Neuron (in vitro differentiated cells): Measurements from ENCODE around the gene KRT32.

ENCODE experiments used
- H2AFZ ChIP-seq: one replicate; pipeline ENCODE4 v1.6.1; 2013; ENCODE audit warnings: low read depth, mild to moderate bottlenecking, inconsistent platforms, low read length, moderate library complexity
- H3K27me3 ChIP-seq: one replicate; pipeline ENCODE4 v1.6.1; 2013; ENCODE audit warnings: low read length; ENCODE audit not compliant: insufficient read depth
- H3K36me3 ChIP-seq: one replicate; pipeline ENCODE4 v1.6.1; 2013; ENCODE audit warnings: low read length; ENCODE audit not compliant: insufficient read depth
- H3K4me1 ChIP-seq: one replicate; pipeline ENCODE4 v1.6.1; 2013; ENCODE audit warnings: low read length; ENCODE audit not compliant: insufficient read depth
- H3K4me3 ChIP-seq: 2 replicates; pipeline ENCODE4 v1.5.1; 2013; ENCODE audit warnings: mild to moderate bottlenecking, low read length, moderate library complexity
- H3K9me3 ChIP-seq: one replicate; pipeline ENCODE4 v1.6.1; 2013; ENCODE audit warnings: low read length

KRT32 gene

GRCh38 chr17:41504246-41504977, 37.2 kb upstream of the KRT32 start:
- Histone ChIP-seq H3K9me3 (no peaks in the 10 kb centered on the region), H3K36me3 (no peaks in the 10 kb centered on the region), H2AFZ (no peak overlapping the region), H3K4me3 (no peak overlapping the region), H3K4me1 (no peaks in the 10 kb centered on the region), H3K27me3 (peaks cover 3% of the 10 kb centered on the region)

- Histone ChIP-seq H3K9me3 (no peaks in the 10 kb centered on the region), H3K36me3 (no peaks in the 10 kb centered on the region), H3K27me3 (peaks cover 3% of the 10 kb centered on the region), H3K4me1 (no peaks in the 10 kb centered on the region), H2AFZ (no peak overlapping the region), H3K4me3 (no peak overlapping the region)
Observed at GRCh38 chr17:41503202-41503601, 36.0 kb upstream of the KRT32 start.

- H2AFZ ChIP-seq, result no peak overlapping the region
- H3K36me3 ChIP-seq, result no peaks in the 10 kb centered on the region
- peaks cover 3% of the 10 kb centered on the region for H3K27me3 ChIP-seq
- H3K4me3 ChIP-seq, result no peak overlapping the region
- H3K9me3 ChIP-seq, result no peaks in the 10 kb centered on the region
- H3K4me1 ChIP-seq, result no peaks in the 10 kb centered on the region
Observed at GRCh38 chr17:41500131-41500911, 33.1 kb upstream of the KRT32 start.

GRCh38 chr17:41499714-41500113, 32.5 kb upstream of the KRT32 start:
- no peaks in the 10 kb centered on the region for H3K4me1 ChIP-seq
- H3K36me3 ChIP-seq, result no peaks in the 10 kb centered on the region
- peaks cover 3% of the 10 kb centered on the region for H3K27me3 ChIP-seq
- no peak overlapping the region for H3K4me3 ChIP-seq
- no peaks in the 10 kb centered on the region for H3K9me3 ChIP-seq
- no peak overlapping the region for H2AFZ ChIP-seq

GRCh38 chr17:41498276-41498675, 31.1 kb upstream of the KRT32 start:
- Histone ChIP-seq H3K4me3 (no peak overlapping the region), H3K4me1 (no peaks in the 10 kb centered on the region), H2AFZ (no peak overlapping the region), H3K27me3 (peaks cover 3% of the 10 kb centered on the region), H3K9me3 (no peaks in the 10 kb centered on the region), H3K36me3 (no peaks in the 10 kb centered on the region)

GRCh38 chr17:41496803-41497484, 29.8 kb upstream of the KRT32 start:
- Histone ChIP-seq H3K9me3 (no peaks in the 10 kb centered on the region), H2AFZ (no peak overlapping the region), H3K4me3 (no peak overlapping the region), H3K4me1 (no peaks in the 10 kb centered on the region), H3K36me3 (no peaks in the 10 kb centered on the region), H3K27me3 (peaks cover 3% of the 10 kb centered on the region)

- no peaks in the 10 kb centered on the region for H3K9me3 ChIP-seq
- no peaks in the 10 kb centered on the region for H3K4me1 ChIP-seq
- no peak overlapping the region for H3K4me3 ChIP-seq
- H3K36me3 ChIP-seq, result no peaks in the 10 kb centered on the region
- no peak overlapping the region for H2AFZ ChIP-seq
- H3K27me3 ChIP-seq, result no peaks in the 10 kb centered on the region
Observed at GRCh38 chr17:41494524-41494923, 27.3 kb upstream of the KRT32 start.

- Histone ChIP-seq H3K4me1 (no peaks in the 10 kb centered on the region), H3K9me3 (no peaks in the 10 kb centered on the region), H3K27me3 (no peaks in the 10 kb centered on the region), H3K36me3 (no peaks in the 10 kb centered on the region), H2AFZ (no peak overlapping the region), H3K4me3 (no peak overlapping the region)
Observed at GRCh38 chr17:41492771-41493170, 25.6 kb upstream of the KRT32 start.

GRCh38 chr17:41492351-41492750, 25.2 kb upstream of the KRT32 start:
- Histone ChIP-seq H3K9me3 (no peaks in the 10 kb centered on the region), H2AFZ (no peak overlapping the region), H3K27me3 (no peaks in the 10 kb centered on the region), H3K4me3 (no peak overlapping the region), H3K4me1 (no peaks in the 10 kb centered on the region), H3K36me3 (no peaks in the 10 kb centered on the region)

- Histone ChIP-seq H3K36me3 (no peaks in the 10 kb centered on the region), H2AFZ (no peak overlapping the region), H3K4me1 (no peaks in the 10 kb centered on the region), H3K27me3 (no peaks in the 10 kb centered on the region), H3K9me3 (no peaks in the 10 kb centered on the region), H3K4me3 (no peak overlapping the region)
Observed at GRCh38 chr17:41491476-41491875, 24.3 kb upstream of the KRT32 start.

GRCh38 chr17:41490000-41490990, 23.1 kb upstream of the KRT32 start:
- no peaks in the 10 kb centered on the region for H3K4me1 ChIP-seq
- no peak overlapping the region for H2AFZ ChIP-seq
- no peaks in the 10 kb centered on the region for H3K27me3 ChIP-seq
- no peaks in the 10 kb centered on the region for H3K9me3 ChIP-seq
- H3K4me3 ChIP-seq, result no peak overlapping the region
- H3K36me3 ChIP-seq, result no peaks in the 10 kb centered on the region

- no peaks in the 10 kb centered on the region for H3K9me3 ChIP-seq
- no peak within 1 kb of the TSS for H3K4me3 ChIP-seq
- H2AFZ ChIP-seq, result no peak within 1 kb of the TSS
- H3K36me3 ChIP-seq, result no peaks in the 10 kb centered on the region
- peaks cover under 1% of the 10 kb centered on the region for H3K27me3 ChIP-seq
- H3K4me1 ChIP-seq, result no peaks in the 10 kb centered on the region
Observed at GRCh38 chr17:41489531-41489930, 22.3 kb upstream of the KRT32 start, which contains the start of gene KRT36. Gene KRT36, minus strand, starts transcription at chr17:41489910. Its CDS starts 46 bp downstream, at chr17:41489864.
